ENCODE data around the gene ESPNL.

GRCh38 chr2:238167344-238167715, 67.2 kb downstream of the ESPNL start:
- TF ChIP-seq CTCF (IDR thresholded peaks at IDR 0.05): no peak
- TF ChIP-seq EP300 (IDR thresholded peaks at IDR 0.05): no peak
